Panc1 (cell line): ENCODE results near the gene CWC22. TPM values are rescaled to one million over a fixed set of nuclear protein-coding genes. Genes with fewer than 3 reads are reported as not detected.

ENCODE experiments used
- ATAC-seq: fragments of 200-7000 bp; cut with Tn5 transposase; 2 replicates; pipeline ENCODE4 v1.9.1; 2020; ENCODE audit warnings: mild to moderate bottlenecking, moderate library complexity
- BruUV-seq: library from RNA; stranded (reverse); fragments of 400-500 nt; replicated peaks from 2 replicates; lab custom pipeline; 2021; lab: Mats Ljungman, UMichigan
- CTCF ChIA-PET: fragments of 300-600 bp; sonication (Branson Sonifier 250); formaldehyde crosslinking; loops from one replicate; lab custom pipeline; 2022; ENCODE audit warnings: antibody characterized with exemption; lab: Charles Lee
- POLR2A ChIA-PET: fragments of 300-600 bp; sonication (Branson Sonifier 250); formaldehyde crosslinking; loops from one replicate; lab custom pipeline; 2022; ENCODE audit warnings: antibody characterized with exemption; lab: Charles Lee
- DNase-seq: peaks from one replicate; pipeline ENCODE4 v3.0.0-alpha.2; 2010; ENCODE audit warnings: low read depth, low spot score
- H3K27ac ChIP-seq: 2 replicates; pipeline ENCODE4 v1.5.1; 2011; ENCODE audit warnings: mild to moderate bottlenecking, low read length, inconsistent platforms
- H3K27me3 ChIP-seq: fragments of 200-500 bp; sonication (Bioruptor generic); 2 replicates; pipeline ENCODE4 v1.6.0; 2014; ENCODE audit warnings: low read length, inconsistent platforms; ENCODE audit not compliant: control insufficient read depth, insufficient read depth
- H3K36me3 ChIP-seq: fragments of 200-500 bp; sonication (Bioruptor generic); 2 replicates; pipeline ENCODE4 v1.5.1; 2014; ENCODE audit warnings: inconsistent platforms, mild to moderate bottlenecking, low read length, moderate library complexity; ENCODE audit not compliant: control insufficient read depth, insufficient read depth
- H3K4me1 ChIP-seq: 2 replicates; pipeline ENCODE4 v1.5.1; 2011; ENCODE audit warnings: inconsistent platforms, mild to moderate bottlenecking, low read length, moderate library complexity; ENCODE audit not compliant: control insufficient read depth, insufficient read depth
- H3K4me3 ChIP-seq, 2 experiments: 2 replicates each; pipeline ENCODE4 v1.5.1; 2011 to 2012; ENCODE audit warnings: low read depth in 2 of 2, low read length in 2 of 2, mild to moderate bottlenecking in 2 of 2, inconsistent platforms in 1 of 2, moderate library complexity in 1 of 2
- H3K9me3 ChIP-seq: fragments of 200-500 bp; sonication (Bioruptor generic); 2 replicates; pipeline ENCODE4 v1.5.1; 2014; ENCODE audit warnings: low read depth, mild to moderate bottlenecking, inconsistent platforms, low read length, moderate library complexity; ENCODE audit not compliant: control insufficient read depth, insufficient read depth
- CTCF ChIP-seq: fragments of 450-650 bp; IDR thresholded peaks from 2 replicates; pipeline ENCODE4 v1.5.1; 2017; ENCODE audit warnings: mild to moderate bottlenecking
- POLR2AphosphoS5 ChIP-seq: IDR thresholded peaks from 2 replicates; pipeline ENCODE4 v1.6.1; 2012; ENCODE audit warnings: mild to moderate bottlenecking, low read depth, low read length, moderate library complexity
- REST ChIP-seq, 2 experiments: IDR thresholded peaks; 2 replicates each; pipeline ENCODE4 v1.6.1; 2011 to 2012; ENCODE audit warnings: low read depth in 2 of 2, control low read depth in 1 of 2, low read length in 1 of 2, mild to moderate bottlenecking in 1 of 2, moderate library complexity in 1 of 2; ENCODE audit not compliant: insufficient read depth in 1 of 2
- SIN3A ChIP-seq: IDR thresholded peaks from 2 replicates; pipeline ENCODE4 v1.6.1; 2012; ENCODE audit warnings: low read depth, mild to moderate bottlenecking, low read length, moderate library complexity, borderline replicate concordance; ENCODE audit not compliant: insufficient read depth
- TCF7L2 ChIP-seq: IDR thresholded peaks from 2 replicates; pipeline ENCODE4 v1.6.1; 2011; ENCODE audit warnings: mild to moderate bottlenecking, low read depth, low read length, inconsistent platforms
- in situ Hi-C: cut with HindIII; loops from 2 replicates; pipeline ENCODE4 v1.10.0; 2016; ENCODE audit warnings: low sequenced_read_pairs, low pct_unique_long_range_greater_than_20kb
- intact Hi-C: fragments of 100-400 bp; cut with micrococcal nuclease; formaldehyde crosslinking; loops from one replicate; pipeline ENCODE4 v1.10.0; 2022; ENCODE audit not compliant: unreplicated experiment
- total RNA-seq: library from RNA; stranded (reverse); gene quantifications from one replicate; pipeline ENCODE4 v1.2.1, GENCODE V29; 2021; ENCODE audit not compliant: unreplicated experiment

The CWC22 gene
- total RNA-seq, 1 experiment from 2014 or later: 17.2 TPM

GRCh38 chr2:180021850-180022249, 14.8 kb upstream of the CWC22 start:
- in situ Hi-C loops (no loop called here), intact Hi-C loops (no loop called here)
- no peak for DNase-seq
- CTCF ChIA-PET: no interaction called here
- Histone ChIP-seq H3K27ac (no peak overlapping the region), H3K4me3 (no peak overlapping the region), H3K36me3 (no peaks in the 10 kb centered on the region), H3K9me3 (no peaks in the 10 kb centered on the region), H3K4me1 (no peaks in the 10 kb centered on the region), H3K27me3 (no peaks in the 10 kb centered on the region; the same call in 1 of the 2 replicates)
- BruUV-seq: no TSS peak
- no peak for ATAC-seq
- TF ChIP-seq SIN3A (no peak), CTCF (no peak), POLR2AphosphoS5 (no peak), TCF7L2 (no peak), REST (IDR thresholded peaks at IDR 0.05; ENCODE audit: insufficient read depth in 1 of 2, low read depth in 2 of 2, low read length in 1 of 2) (no peak)
- POLR2A ChIA-PET: no interaction called here

DNA sequence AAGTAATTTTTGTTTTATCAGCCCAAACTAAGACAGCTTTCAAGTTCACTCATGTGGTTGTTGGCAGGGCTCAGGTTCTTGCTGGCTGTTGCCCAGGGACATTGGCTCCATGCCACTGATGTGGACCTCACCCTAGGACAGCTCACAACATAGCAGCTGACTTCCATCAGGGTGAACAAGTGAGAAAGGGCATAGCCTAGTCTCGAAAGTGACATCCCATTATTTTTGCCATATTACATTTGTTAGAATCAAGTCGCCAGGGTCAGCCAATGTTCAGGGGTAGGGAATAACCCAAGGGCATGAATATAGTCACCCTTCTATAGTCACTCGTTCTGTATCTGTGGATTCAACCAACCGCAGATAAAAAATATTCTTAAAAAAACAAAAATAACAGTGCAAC, 10.7 kb upstream of the CWC22 start:
- TF ChIP-seq CTCF (no peak), POLR2AphosphoS5 (no peak), TCF7L2 (no peak), SIN3A (no peak), REST (IDR thresholded peaks at IDR 0.05; ENCODE audit: insufficient read depth in 1 of 2, low read depth in 2 of 2, low read length in 1 of 2) (no peak)
- no peaks in the 10 kb centered on the region for H3K36me3 ChIP-seq
- H3K27ac ChIP-seq: no peak overlapping the region
- no peaks in the 10 kb centered on the region for H3K9me3 ChIP-seq
- ATAC-seq (no peak), DNase-seq (no peak)
- ChIA-PET POLR2A (no interaction called here), CTCF (no interaction called here)
- no peaks in the 10 kb centered on the region for H3K27me3 ChIP-seq
- in situ Hi-C loops: no loop called here
- intact Hi-C loops: no loop called here
- no peak overlapping the region for H3K4me3 ChIP-seq
- no peaks in the 10 kb centered on the region for H3K4me1 ChIP-seq
- no TSS peak for BruUV-seq
